Astrocyte (in vitro differentiated cells and primary cell): ENCODE results near the gene DCC. TPM values are rescaled to one million over a fixed set of nuclear protein-coding genes. Genes with fewer than 3 reads are reported as not detected.

Experiments
- DNase-seq: peaks from one replicate; pipeline ENCODE4 v3.0.0-alpha.2; 2010; ENCODE audit warnings: low read depth
- FAIRE-seq: peaks from 2 replicates; lab custom pipeline; 2011; peaks lifted over from hg19 to GRCh38; lab: Jason Lieb, UNC
- H2AFZ ChIP-seq: 2 replicates; pipeline ENCODE4 v1.6.0; 2012; ENCODE audit warnings: low read depth, low read length, inconsistent platforms
- H3K27ac ChIP-seq: 2 replicates; pipeline ENCODE4 v1.5.1; 2011; ENCODE audit warnings: low read depth, low read length, inconsistent platforms
- H3K27me3 ChIP-seq: 2 replicates; pipeline ENCODE4 v1.6.0; 2011; ENCODE audit warnings: low read length, inconsistent platforms; ENCODE audit not compliant: insufficient read depth
- H3K36me3 ChIP-seq: 2 replicates; pipeline ENCODE4 v1.5.1; 2011; ENCODE audit warnings: low read length, inconsistent platforms; ENCODE audit not compliant: insufficient read depth
- H3K4me1 ChIP-seq: 2 replicates; pipeline ENCODE4 v1.5.1; 2011; ENCODE audit warnings: low read length, inconsistent platforms; ENCODE audit not compliant: insufficient read depth
- H3K4me2 ChIP-seq: 2 replicates; pipeline ENCODE4 v1.6.0; 2012; ENCODE audit warnings: low read length, inconsistent platforms
- H3K4me3 ChIP-seq: 2 replicates; pipeline ENCODE4 v1.5.1; 2011; ENCODE audit warnings: low read depth, mild to moderate bottlenecking, low read length, inconsistent platforms; ENCODE audit not compliant: insufficient read depth
- H3K79me2 ChIP-seq: 2 replicates; pipeline ENCODE4 v1.6.0; 2012; ENCODE audit warnings: mild to moderate bottlenecking, low read length, inconsistent platforms; ENCODE audit not compliant: insufficient read depth
- H3K9ac ChIP-seq: 2 replicates; pipeline ENCODE4 v1.6.0; 2012; ENCODE audit warnings: mild to moderate bottlenecking, low read length, inconsistent platforms
- H3K9me3 ChIP-seq: 2 replicates; pipeline ENCODE4 v1.5.1; 2012; ENCODE audit warnings: low read depth, mild to moderate bottlenecking, low read length, inconsistent platforms; ENCODE audit not compliant: insufficient read depth
- H4K20me1 ChIP-seq: 2 replicates; pipeline ENCODE4 v1.6.0; 2012; ENCODE audit warnings: low read length, inconsistent platforms; ENCODE audit not compliant: insufficient read depth
- H3K27ac Mint-ChIP-seq: one replicate; pipeline ENCODE4 v1.8.0; 2021; ENCODE audit warnings: mild to moderate bottlenecking, mixed read lengths; ENCODE audit not compliant: unreplicated experiment
- H3K27me3 Mint-ChIP-seq: one replicate; pipeline ENCODE4 v1.8.0; 2021; ENCODE audit warnings: low read depth, mixed read lengths; ENCODE audit not compliant: unreplicated experiment
- H3K36me3 Mint-ChIP-seq: one replicate; pipeline ENCODE4 v1.8.0; 2021; ENCODE audit warnings: low read depth, mixed read lengths; ENCODE audit not compliant: unreplicated experiment
- H3K4me1 Mint-ChIP-seq: one replicate; pipeline ENCODE4 v1.8.0; 2021; ENCODE audit warnings: low read depth, mixed read lengths; ENCODE audit not compliant: unreplicated experiment
- H3K4me3 Mint-ChIP-seq: one replicate; pipeline ENCODE4 v1.8.0; 2021; ENCODE audit warnings: mild to moderate bottlenecking, moderate library complexity, mixed read lengths; ENCODE audit not compliant: unreplicated experiment
- H3K9me3 Mint-ChIP-seq: one replicate; pipeline ENCODE4 v1.8.0; 2021; ENCODE audit warnings: mild to moderate bottlenecking, mixed read lengths; ENCODE audit not compliant: unreplicated experiment
- EZH2 ChIP-seq: IDR thresholded peaks from 2 replicates; pipeline ENCODE4 v1.6.1; 2012; ENCODE audit warnings: mild to moderate bottlenecking, low read length, inconsistent platforms; ENCODE audit not compliant: insufficient read depth
- total RNA-seq: library from RNA; stranded (reverse); gene quantifications from 2 replicates; pipeline ENCODE4 v1.2.1, GENCODE V29; 2021
- TF ChIP-seq, protein P1 (sequence below): IDR thresholded peaks from 2 replicates; pipeline ENCODE4 v1.5.1; 2011; ENCODE audit warnings: low read depth, mild to moderate bottlenecking, inconsistent platforms, low read length, moderate library complexity; ENCODE audit not compliant: insufficient read depth

Gene DCC
- total RNA-seq, 1 donor from 2014 or later: 2.6 TPM

DNA sequence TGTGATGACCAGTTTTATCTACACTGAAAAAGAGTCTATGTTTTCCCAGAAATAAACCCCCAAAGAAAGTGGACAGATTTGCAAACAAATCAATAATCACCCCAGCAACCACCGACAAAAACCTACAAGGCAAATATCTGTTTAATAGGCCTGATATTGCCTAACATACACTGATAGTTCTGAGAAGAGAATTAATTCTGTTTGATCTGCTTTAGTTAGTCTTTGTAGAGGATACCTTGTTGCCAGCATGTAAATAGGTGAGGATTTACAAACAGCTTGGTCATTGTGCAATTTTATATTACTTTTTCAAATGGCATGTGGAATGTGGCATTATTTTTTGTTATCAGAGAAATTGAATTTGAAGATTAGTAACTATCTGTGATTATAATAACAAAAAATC, 86.5 kb downstream of the DCC start:
- no peaks in the 10 kb centered on the region for H4K20me1 ChIP-seq
- peaks cover 12% of the 10 kb centered on the region for H3K27me3 Mint-ChIP-seq
- TF ChIP-seq, protein P1, sequence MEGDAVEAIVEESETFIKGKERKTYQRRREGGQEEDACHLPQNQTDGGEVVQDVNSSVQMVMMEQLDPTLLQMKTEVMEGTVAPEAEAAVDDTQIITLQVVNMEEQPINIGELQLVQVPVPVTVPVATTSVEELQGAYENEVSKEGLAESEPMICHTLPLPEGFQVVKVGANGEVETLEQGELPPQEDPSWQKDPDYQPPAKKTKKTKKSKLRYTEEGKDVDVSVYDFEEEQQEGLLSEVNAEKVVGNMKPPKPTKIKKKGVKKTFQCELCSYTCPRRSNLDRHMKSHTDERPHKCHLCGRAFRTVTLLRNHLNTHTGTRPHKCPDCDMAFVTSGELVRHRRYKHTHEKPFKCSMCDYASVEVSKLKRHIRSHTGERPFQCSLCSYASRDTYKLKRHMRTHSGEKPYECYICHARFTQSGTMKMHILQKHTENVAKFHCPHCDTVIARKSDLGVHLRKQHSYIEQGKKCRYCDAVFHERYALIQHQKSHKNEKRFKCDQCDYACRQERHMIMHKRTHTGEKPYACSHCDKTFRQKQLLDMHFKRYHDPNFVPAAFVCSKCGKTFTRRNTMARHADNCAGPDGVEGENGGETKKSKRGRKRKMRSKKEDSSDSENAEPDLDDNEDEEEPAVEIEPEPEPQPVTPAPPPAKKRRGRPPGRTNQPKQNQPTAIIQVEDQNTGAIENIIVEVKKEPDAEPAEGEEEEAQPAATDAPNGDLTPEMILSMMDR: no peak
- no peak for TF ChIP-seq EZH2
- H3K79me2 ChIP-seq: no peaks in the 10 kb centered on the region
- no peaks in the 10 kb centered on the region for H3K9me3 Mint-ChIP-seq
- H3K4me3 ChIP-seq: no peak overlapping the region
- H3K27ac Mint-ChIP-seq: no peak overlapping the region
- no peaks in the 10 kb centered on the region for H3K27me3 ChIP-seq
- H3K36me3 Mint-ChIP-seq: no peaks in the 10 kb centered on the region
- H2AFZ ChIP-seq: no peak overlapping the region
- H3K4me1 ChIP-seq: no peaks in the 10 kb centered on the region
- FAIRE-seq: no peak
- H3K9me3 ChIP-seq: no peaks in the 10 kb centered on the region
- H3K9ac ChIP-seq: no peak overlapping the region
- H3K4me2 ChIP-seq: no peak overlapping the region
- no peaks in the 10 kb centered on the region for H3K4me1 Mint-ChIP-seq
- H3K36me3 ChIP-seq: no peaks in the 10 kb centered on the region
- DNase-seq: no peak
- no peak overlapping the region for H3K4me3 Mint-ChIP-seq
- H3K27ac ChIP-seq: no peak overlapping the region

DNA sequence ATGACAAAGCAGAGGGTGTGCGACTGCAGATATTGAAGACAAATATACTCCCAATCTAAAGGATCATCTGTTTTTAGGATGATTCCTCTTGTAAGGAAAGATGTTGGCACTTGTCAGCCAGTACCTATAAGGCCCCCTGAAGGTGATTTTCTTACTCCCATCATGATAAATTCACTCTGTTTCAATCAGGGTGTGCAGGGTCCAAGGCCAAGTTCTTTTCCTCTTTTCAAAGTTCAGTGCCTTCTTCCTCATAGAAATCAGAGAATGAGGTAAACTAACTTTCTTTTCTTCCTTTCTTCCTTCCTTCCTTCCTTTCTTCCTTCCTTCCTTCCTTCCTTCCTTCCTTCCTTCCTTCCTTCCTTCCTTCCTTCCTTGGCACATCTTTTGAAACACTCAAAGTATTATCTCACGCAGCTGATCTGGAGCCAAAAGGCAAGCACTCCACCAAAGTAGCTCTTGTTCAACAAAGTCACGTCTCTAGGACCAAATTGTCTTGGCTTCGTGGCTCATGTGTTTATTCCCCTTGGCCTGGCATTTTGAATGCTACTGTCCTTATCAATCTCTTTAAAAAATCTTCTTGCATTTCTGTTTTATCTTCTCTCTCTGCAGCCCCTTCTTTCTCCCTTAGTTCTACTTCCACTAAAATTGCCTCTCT, 87.7 kb downstream of the DCC start:
- H3K4me1 ChIP-seq: no peaks in the 10 kb centered on the region
- H2AFZ ChIP-seq: no peak overlapping the region
- TF ChIP-seq, protein P1: no peak
- no peak for TF ChIP-seq EZH2
- H3K4me2 ChIP-seq: no peak overlapping the region
- Mint-ChIP-seq H3K4me1 (no peaks in the 10 kb centered on the region), H3K4me3 (no peak overlapping the region), H3K36me3 (no peaks in the 10 kb centered on the region), H3K27ac (no peak overlapping the region), H3K9me3 (no peaks in the 10 kb centered on the region), H3K27me3 (peaks cover 17% of the 10 kb centered on the region)
- H3K9ac ChIP-seq: no peak overlapping the region
- FAIRE-seq: no peak
- H3K9me3 ChIP-seq: no peaks in the 10 kb centered on the region
- no peak overlapping the region for H3K27ac ChIP-seq
- H4K20me1 ChIP-seq: no peaks in the 10 kb centered on the region
- H3K79me2 ChIP-seq: no peaks in the 10 kb centered on the region
- H3K36me3 ChIP-seq: no peaks in the 10 kb centered on the region
- no peaks in the 10 kb centered on the region for H3K27me3 ChIP-seq
- no peak overlapping the region for H3K4me3 ChIP-seq
- DNase-seq: no peak

DNA sequence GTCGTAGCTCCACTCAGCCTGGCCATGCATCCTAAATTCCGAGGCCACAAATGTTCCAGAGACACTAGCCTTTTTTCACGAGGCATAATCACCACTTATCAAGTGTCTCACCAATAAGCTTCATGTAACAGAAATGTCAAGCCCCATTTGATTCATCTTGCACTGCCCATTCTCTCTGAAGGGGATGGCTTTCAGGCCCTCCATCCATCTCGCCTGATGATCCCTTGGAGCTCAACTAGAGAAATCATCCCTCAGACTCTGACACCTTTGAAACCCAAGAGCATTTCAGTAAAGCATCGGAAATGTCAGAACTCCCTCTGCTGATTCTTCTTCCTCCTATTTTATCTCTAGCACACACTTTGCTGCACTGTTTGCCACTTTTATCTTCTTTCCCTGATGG, 91.7 kb downstream of the DCC start:
- H3K79me2 ChIP-seq: no peaks in the 10 kb centered on the region
- H3K4me2 ChIP-seq: no peak overlapping the region
- Mint-ChIP-seq H3K27me3 (peaks cover 17% of the 10 kb centered on the region), H3K27ac (no peak overlapping the region), H3K4me1 (no peaks in the 10 kb centered on the region), H3K4me3 (no peak overlapping the region), H3K9me3 (no peaks in the 10 kb centered on the region), H3K36me3 (no peaks in the 10 kb centered on the region)
- H4K20me1 ChIP-seq: no peaks in the 10 kb centered on the region
- DNase-seq: no peak
- H3K4me3 ChIP-seq: no peak overlapping the region
- no peak overlapping the region for H3K27ac ChIP-seq
- H3K9ac ChIP-seq: no peak overlapping the region
- no peaks in the 10 kb centered on the region for H3K36me3 ChIP-seq
- no peak for FAIRE-seq
- no peaks in the 10 kb centered on the region for H3K4me1 ChIP-seq
- no peaks in the 10 kb centered on the region for H3K27me3 ChIP-seq
- H2AFZ ChIP-seq: no peak overlapping the region
- H3K9me3 ChIP-seq: no peaks in the 10 kb centered on the region
- no peak for TF ChIP-seq EZH2
- TF ChIP-seq, protein P1: no peak
